ENCODE data around the gene THYN1. TPM values are rescaled to one million over a fixed set of nuclear protein-coding genes. Genes with fewer than 3 reads are reported as not detected.

THYN1 gene
- total RNA-seq, 3 donors from 2014 or later = 51.7 to 73.9 (median 58.7) TPM

- intact Hi-C loops (cut with DNase I; ENCODE audit: low total_unique reads) = no loop called here
- no peaks in the 10 kb centered on the region for H3K36me3 ChIP-seq
- no peak for DNase-seq (ENCODE audit: low spot score in 2 of 2)
Observed at GRCh38 chr11:134216816-134217215, 36.3 kb downstream of the THYN1 start.

GRCh38 chr11:134215836-134216235 is 37.3 kb downstream of the THYN1 start:
- no peaks in the 10 kb centered on the region for H3K27me3 ChIP-seq
- DNase-seq (ENCODE audit: low spot score in 2 of 2) = no peak
- H3K9me3 ChIP-seq = no peaks in the 10 kb centered on the region
- H3K36me3 ChIP-seq = no peaks in the 10 kb centered on the region
- no peak overlapping the region for H3K4me3 ChIP-seq
- TF ChIP-seq POLR2A (IDR thresholded peaks at IDR 0.05) (no peak), POLR2AphosphoS5 (IDR thresholded peaks at IDR 0.05) (no peak)
- TF ChIP-seq, protein P1, sequence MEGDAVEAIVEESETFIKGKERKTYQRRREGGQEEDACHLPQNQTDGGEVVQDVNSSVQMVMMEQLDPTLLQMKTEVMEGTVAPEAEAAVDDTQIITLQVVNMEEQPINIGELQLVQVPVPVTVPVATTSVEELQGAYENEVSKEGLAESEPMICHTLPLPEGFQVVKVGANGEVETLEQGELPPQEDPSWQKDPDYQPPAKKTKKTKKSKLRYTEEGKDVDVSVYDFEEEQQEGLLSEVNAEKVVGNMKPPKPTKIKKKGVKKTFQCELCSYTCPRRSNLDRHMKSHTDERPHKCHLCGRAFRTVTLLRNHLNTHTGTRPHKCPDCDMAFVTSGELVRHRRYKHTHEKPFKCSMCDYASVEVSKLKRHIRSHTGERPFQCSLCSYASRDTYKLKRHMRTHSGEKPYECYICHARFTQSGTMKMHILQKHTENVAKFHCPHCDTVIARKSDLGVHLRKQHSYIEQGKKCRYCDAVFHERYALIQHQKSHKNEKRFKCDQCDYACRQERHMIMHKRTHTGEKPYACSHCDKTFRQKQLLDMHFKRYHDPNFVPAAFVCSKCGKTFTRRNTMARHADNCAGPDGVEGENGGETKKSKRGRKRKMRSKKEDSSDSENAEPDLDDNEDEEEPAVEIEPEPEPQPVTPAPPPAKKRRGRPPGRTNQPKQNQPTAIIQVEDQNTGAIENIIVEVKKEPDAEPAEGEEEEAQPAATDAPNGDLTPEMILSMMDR (IDR thresholded peaks at IDR 0.05) = no peak
- no peaks in the 10 kb centered on the region for H3K4me1 ChIP-seq
- no peak overlapping the region for H3K27ac ChIP-seq
- intact Hi-C loops (cut with DNase I; ENCODE audit: low total_unique reads) = no loop called here

More at GRCh38 chr11:134216816-134217215, 36.3 kb downstream of the THYN1 start:
- H3K4me3 ChIP-seq = no peak overlapping the region
- H3K27ac ChIP-seq = no peak overlapping the region
- no peaks in the 10 kb centered on the region for H3K4me1 ChIP-seq
- H3K27me3 ChIP-seq = no peaks in the 10 kb centered on the region
- no peak for TF ChIP-seq POLR2AphosphoS5 (IDR thresholded peaks at IDR 0.05)
- TF ChIP-seq, protein P1 (IDR thresholded peaks at IDR 0.05) = no peak
- TF ChIP-seq POLR2A (IDR thresholded peaks at IDR 0.05) = no peak
- H3K9me3 ChIP-seq = no peaks in the 10 kb centered on the region

GRCh38 chr11:134207538-134208239 is 45.5 kb downstream of the THYN1 start:
- Histone ChIP-seq H3K4me1 (no peaks in the 10 kb centered on the region), H3K27me3 (no peaks in the 10 kb centered on the region), H3K9me3 (no peaks in the 10 kb centered on the region), H3K36me3 (no peaks in the 10 kb centered on the region), H3K27ac (no peak overlapping the region), H3K4me3 (no peak overlapping the region)
- DNase-seq (ENCODE audit: low spot score in 2 of 2) = no peak
- TF ChIP-seq POLR2AphosphoS5 (IDR thresholded peaks at IDR 0.05) = no peak
- TF ChIP-seq, protein P1 (IDR thresholded peaks at IDR 0.05) = peak in 2 of 3 donors; percentile 49 to 58
- intact Hi-C loops (cut with DNase I; ENCODE audit: low total_unique reads) = no loop called here

DNA sequence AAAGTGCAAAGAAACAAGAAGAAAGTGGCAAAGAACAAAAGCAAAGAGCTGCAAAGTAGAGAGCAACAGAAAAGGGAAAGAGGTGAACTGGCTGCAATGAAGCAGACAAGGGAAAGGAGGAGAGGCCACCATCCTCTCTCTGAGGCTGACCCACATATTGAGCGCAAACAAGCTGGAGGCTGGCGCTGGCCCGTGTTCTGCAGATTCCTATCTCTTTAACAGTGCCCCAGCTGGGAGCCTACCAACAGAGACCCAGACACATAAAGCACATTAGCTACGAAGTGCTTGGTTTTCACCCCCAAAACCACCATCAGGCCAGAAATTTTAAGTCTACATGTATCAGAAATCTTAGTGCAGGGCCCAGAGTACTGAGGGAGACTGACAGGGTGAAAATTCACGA is 47.0 kb downstream of the THYN1 start:
- H3K36me3 ChIP-seq = peaks cover 3% of the 10 kb centered on the region
- TF ChIP-seq POLR2A (IDR thresholded peaks at IDR 0.05) (no peak), POLR2AphosphoS5 (IDR thresholded peaks at IDR 0.05) (no peak)
- TF ChIP-seq, protein P1 (IDR thresholded peaks at IDR 0.05) = no peak
- no peak overlapping the region for H3K27ac ChIP-seq
- DNase-seq (ENCODE audit: low spot score in 2 of 2) = no peak
- intact Hi-C loops (cut with DNase I; ENCODE audit: low total_unique reads) = no loop called here
- H3K9me3 ChIP-seq = no peaks in the 10 kb centered on the region
- no peak overlapping the region for H3K4me3 ChIP-seq
- no peaks in the 10 kb centered on the region for H3K4me1 ChIP-seq
- H3K27me3 ChIP-seq = no peaks in the 10 kb centered on the region

DNA sequence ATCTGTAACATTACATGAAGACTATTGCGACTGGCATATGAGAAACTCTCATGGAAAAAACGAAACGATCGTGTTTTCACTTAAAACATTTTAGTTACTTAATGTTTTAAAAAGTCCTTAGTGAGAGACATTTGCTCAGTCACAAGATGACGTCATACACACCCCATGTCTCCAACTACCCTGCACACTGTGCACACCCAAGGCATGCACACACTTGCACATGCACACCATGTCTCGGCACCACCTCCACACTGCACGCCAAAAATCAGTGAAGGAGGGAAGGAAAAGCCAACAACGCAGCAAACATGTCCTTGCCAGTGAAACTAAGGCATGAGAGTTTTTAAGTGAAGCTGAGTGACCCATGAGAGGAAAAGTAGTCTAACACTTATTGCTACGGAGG is 47.4 kb downstream of the THYN1 start:
- no peak for TF ChIP-seq POLR2A (IDR thresholded peaks at IDR 0.05)
- no peaks in the 10 kb centered on the region for H3K27me3 ChIP-seq
- intact Hi-C loops (cut with DNase I; ENCODE audit: low total_unique reads) = no loop called here
- H3K4me3 ChIP-seq = no peak overlapping the region
- peaks cover 3% of the 10 kb centered on the region for H3K36me3 ChIP-seq
- no peaks in the 10 kb centered on the region for H3K4me1 ChIP-seq
- DNase-seq (ENCODE audit: low spot score in 2 of 2) = no peak
- no peaks in the 10 kb centered on the region for H3K9me3 ChIP-seq
- no peak overlapping the region for H3K27ac ChIP-seq
